Measurements from ENCODE around the gene CARD19. TPM values are rescaled to one million over a fixed set of nuclear protein-coding genes. Genes with fewer than 3 reads are reported as not detected.

The CARD19 gene
- total RNA-seq, 4 donors from 2014 or later, result 37.0 to 61.8 (median 49.1) TPM

GRCh38 chr9:93083592-93084470 is 12.2 kb upstream of the CARD19 start:
- H3K9me3 ChIP-seq, result no peaks in the 10 kb centered on the region
- peaks cover 7 to 10% of the 10 kb centered on the region in 2 donors for H3K4me1 ChIP-seq
- H3K36me3 ChIP-seq, result no peaks in the 10 kb centered on the region
- DNase-seq, result peak in 1 of 2 donors; percentile 3
- H3K4me3 ChIP-seq (replicated peaks in 1 of 3), result no peak overlapping the region
- intact Hi-C loops (cut with DNase I), result no loop called here
- no peak overlapping the region for H3K27ac ChIP-seq
- TF ChIP-seq, protein P1, sequence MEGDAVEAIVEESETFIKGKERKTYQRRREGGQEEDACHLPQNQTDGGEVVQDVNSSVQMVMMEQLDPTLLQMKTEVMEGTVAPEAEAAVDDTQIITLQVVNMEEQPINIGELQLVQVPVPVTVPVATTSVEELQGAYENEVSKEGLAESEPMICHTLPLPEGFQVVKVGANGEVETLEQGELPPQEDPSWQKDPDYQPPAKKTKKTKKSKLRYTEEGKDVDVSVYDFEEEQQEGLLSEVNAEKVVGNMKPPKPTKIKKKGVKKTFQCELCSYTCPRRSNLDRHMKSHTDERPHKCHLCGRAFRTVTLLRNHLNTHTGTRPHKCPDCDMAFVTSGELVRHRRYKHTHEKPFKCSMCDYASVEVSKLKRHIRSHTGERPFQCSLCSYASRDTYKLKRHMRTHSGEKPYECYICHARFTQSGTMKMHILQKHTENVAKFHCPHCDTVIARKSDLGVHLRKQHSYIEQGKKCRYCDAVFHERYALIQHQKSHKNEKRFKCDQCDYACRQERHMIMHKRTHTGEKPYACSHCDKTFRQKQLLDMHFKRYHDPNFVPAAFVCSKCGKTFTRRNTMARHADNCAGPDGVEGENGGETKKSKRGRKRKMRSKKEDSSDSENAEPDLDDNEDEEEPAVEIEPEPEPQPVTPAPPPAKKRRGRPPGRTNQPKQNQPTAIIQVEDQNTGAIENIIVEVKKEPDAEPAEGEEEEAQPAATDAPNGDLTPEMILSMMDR (IDR thresholded peaks at IDR 0.05), result no peak
- no peak for TF ChIP-seq POLR2A (IDR thresholded peaks at IDR 0.05)
- WGBS, 2 donors, result 83 to 90% methylated on average over 7 to 8 of the region's 8 CpGs
- H3K27me3 ChIP-seq, result no peaks in the 10 kb centered on the region

GRCh38 chr9:93084471-93084881 is 11.5 kb upstream of the CARD19 start:
- intact Hi-C loops (cut with DNase I), result no loop called here
- TF ChIP-seq POLR2A (IDR thresholded peaks at IDR 0.05), result no peak
- TF ChIP-seq, protein P1 (IDR thresholded peaks at IDR 0.05), result no peak

DNA sequence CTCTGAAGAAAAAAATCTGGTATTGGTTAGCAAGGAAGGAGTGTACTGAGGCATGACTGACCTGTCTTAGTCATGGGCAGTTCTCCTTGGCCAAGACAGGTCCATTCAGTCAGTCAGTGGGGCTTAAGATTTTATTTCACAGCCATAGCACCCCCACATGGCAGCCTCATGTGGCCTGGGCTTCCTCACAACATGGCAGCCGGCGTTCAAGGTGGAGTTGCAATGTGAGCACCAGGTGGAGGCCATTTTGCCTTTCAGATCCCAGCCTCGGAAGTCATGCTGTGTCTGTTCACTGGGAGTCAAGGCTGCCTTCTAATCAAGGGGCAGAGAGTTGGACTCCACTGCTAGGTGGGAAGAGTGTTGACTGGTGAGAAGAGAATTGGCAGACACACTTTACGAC is 10.3 kb upstream of the CARD19 start:
- intact Hi-C loops (cut with DNase I), result no loop called here
- 95 to 98% methylated on average over 4 of the region's 4 CpGs for WGBS, 2 donors
- no peaks in the 10 kb centered on the region for H3K9me3 ChIP-seq
- no peaks in the 10 kb centered on the region for H3K27me3 ChIP-seq
- DNase-seq, result peak in 1 of 2 donors; percentile 1
- H3K4me3 ChIP-seq (replicated peaks in 1 of 3), result no peak overlapping the region
- H3K27ac ChIP-seq, result no peak overlapping the region
- no peaks in the 10 kb centered on the region for H3K36me3 ChIP-seq
- H3K4me1 ChIP-seq, result peaks cover 7 to 10% of the 10 kb centered on the region in 2 donors
- no peak for TF ChIP-seq POLR2A (IDR thresholded peaks at IDR 0.05)
- TF ChIP-seq, protein P1 (IDR thresholded peaks at IDR 0.05), result no peak

More at GRCh38 chr9:93084471-93084881, 11.5 kb upstream of the CARD19 start:
- Histone ChIP-seq H3K4me1 (peaks cover 7 to 10% of the 10 kb centered on the region in 2 donors), H3K27me3 (no peaks in the 10 kb centered on the region), H3K36me3 (no peaks in the 10 kb centered on the region), H3K27ac (no peak overlapping the region), H3K4me3 (replicated peaks in 1 of 3) (no peak overlapping the region), H3K9me3 (no peaks in the 10 kb centered on the region)
- 100% methylated on average over 2 to 6 of the region's 6 CpGs for WGBS, 2 donors
- peak in 1 of 2 donors; percentile 1 for DNase-seq

DNA sequence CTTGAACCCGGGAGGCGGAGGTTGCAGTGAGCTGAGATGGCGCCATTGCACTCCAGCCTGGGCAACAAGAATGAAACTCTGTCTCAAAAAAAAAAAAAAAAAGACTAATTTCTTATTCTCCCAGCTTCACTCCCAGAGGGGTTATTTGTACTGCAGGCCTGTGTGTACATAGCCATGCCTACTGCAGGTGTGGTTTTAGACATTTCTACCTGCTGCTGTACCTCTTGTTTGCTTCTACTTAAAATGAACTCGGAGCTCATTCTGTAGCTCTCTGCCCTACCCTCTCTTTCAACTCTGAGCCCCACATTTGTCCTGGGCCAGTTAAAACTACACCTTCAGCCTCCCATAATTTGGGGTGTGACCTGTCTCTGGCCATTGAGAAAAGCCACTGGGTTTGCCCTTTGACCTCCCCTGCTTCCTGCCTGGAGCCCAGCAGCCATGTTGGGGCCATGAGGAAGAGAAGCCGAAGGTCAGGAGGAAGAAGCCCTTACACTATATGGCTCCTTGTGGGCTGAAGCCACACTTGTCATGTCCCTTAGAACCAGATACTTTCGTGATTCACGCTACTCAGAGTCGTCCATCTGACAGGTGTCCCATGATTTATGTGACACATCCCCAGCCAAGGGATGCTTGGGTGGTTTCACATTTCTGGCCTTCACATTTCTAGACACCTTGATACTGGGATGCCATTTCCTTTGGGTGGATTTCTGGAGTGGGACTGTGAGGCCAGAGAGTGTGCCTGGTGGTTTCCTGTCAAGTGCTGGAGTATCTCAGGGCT is 9.4 kb upstream of the CARD19 start:
- DNase-seq, result peak in 1 of 2 donors; percentile 0
- intact Hi-C loops (cut with DNase I), result no loop called here
- H3K9me3 ChIP-seq, result no peaks in the 10 kb centered on the region
- 90 to 94% methylated on average over 7 to 8 of the region's 8 CpGs for WGBS, 2 donors
- peaks cover 7 to 10% of the 10 kb centered on the region in 2 donors for H3K4me1 ChIP-seq
- no peaks in the 10 kb centered on the region for H3K36me3 ChIP-seq
- TF ChIP-seq, protein P1 (IDR thresholded peaks at IDR 0.05), result no peak
- TF ChIP-seq POLR2A (IDR thresholded peaks at IDR 0.05), result no peak
- H3K27ac ChIP-seq, result no peak overlapping the region
- no peak overlapping the region for H3K4me3 ChIP-seq (replicated peaks in 1 of 3)
- no peaks in the 10 kb centered on the region for H3K27me3 ChIP-seq
